GM12878 (cell line): Measurements from ENCODE around the gene HTRA2. TPM values are rescaled to one million over a fixed set of nuclear protein-coding genes. Genes with fewer than 3 reads are reported as not detected.

ENCODE experiments used
- MYC ChIP-seq: IDR thresholded peaks from 2 replicates; pipeline ENCODE4 v1.6.1; 2011; ENCODE audit warnings: mild to moderate bottlenecking, low read length, moderate library complexity, inconsistent platforms; ENCODE audit not compliant: insufficient read depth, insufficient replicate concordance, insufficient read length, severe bottlenecking
- NFIC ChIP-seq: IDR thresholded peaks from 2 replicates; pipeline ENCODE4 v1.6.1; 2012; ENCODE audit warnings: low read depth, mild to moderate bottlenecking, inconsistent platforms, low read length, moderate library complexity
- PAX8 ChIP-seq: fragments of 450-650 bp; IDR thresholded peaks from 2 replicates; pipeline ENCODE4 v1.6.1; 2017; ENCODE audit warnings: mild to moderate bottlenecking, moderate library complexity
- RB1 ChIP-seq: fragments of 450-650 bp; formaldehyde crosslinking; IDR thresholded peaks from 2 replicates; pipeline ENCODE4 v1.6.1; 2017; ENCODE audit warnings: mild to moderate bottlenecking, borderline replicate concordance
- RFX5 ChIP-seq: IDR thresholded peaks from 2 replicates; pipeline ENCODE4 v1.6.1; 2011; ENCODE audit warnings: low read depth, low read length, improper control_type of control experiment
- SIN3A ChIP-seq: IDR thresholded peaks from 2 replicates; pipeline ENCODE4 v1.6.1; 2012; ENCODE audit warnings: low read depth, low read length, improper control_type of control experiment
- SUZ12 ChIP-seq: fragments of 200-600 bp; sonication (generic); IDR thresholded peaks from one replicate; pipeline ENCODE4 v1.6.1; 2018; ENCODE audit warnings: antibody characterized with exemption, mild to moderate bottlenecking; ENCODE audit not compliant: unreplicated experiment
- polyA plus RNA-seq, 11 experiments: library from polyadenylated mRNA; depleted of rRNA in 4 of 11; unstranded in 6 of 11; stranded (reverse) in 5 of 11; fragments of >200 nt; fragmentation: Nextera tagmentation in 4 of 11; fragmentation: Illumina TruSeq in 1 of 11; extraction: Ambion mirVana in 4 of 11; extraction: Trizol in 1 of 11; gene quantifications; 1 replicate in 1 of 11; 2 replicates in 10 of 11; pipeline versions ENCODE4 v1.2.1 to v1.2.3, GENCODE V29; 2011 to 2016; ENCODE audit warnings: inconsistent platforms in 2 of 11, missing spikeins in 2 of 11, low read depth in 1 of 11
- total RNA-seq, 4 experiments: library from RNA; depleted of rRNA in 3 of 4; stranded (reverse); fragments of >200 nt in 3 of 4; fragmentation: Illumina TruSeq in 1 of 4; extraction: Trizol in 1 of 4; gene quantifications; 2 replicates each; pipeline versions ENCODE4 v1.2.1 to v1.2.3, GENCODE V29; 2013 to 2021
- TF ChIP-seq, protein P1 (sequence below): fragments of 450-650 bp; formaldehyde crosslinking; IDR thresholded peaks from 2 replicates; pipeline ENCODE4 v1.5.0; 2022; ENCODE audit warnings: mild to moderate bottlenecking, missing genetic modification characterization
- TF ChIP-seq, protein P2 (sequence below): fragments of 450-650 bp; formaldehyde crosslinking; IDR thresholded peaks from 2 replicates; pipeline ENCODE4 v1.4.0; 2022; ENCODE audit warnings: mild to moderate bottlenecking, moderate library complexity

The HTRA2 gene
- total and polyA plus RNA-seq, 10 of the 15 experiments (the other 5 are each of a cell fraction or from before 2014, with no cell fraction given): 42.3 to 73.9 (median 54.6) TPM

DNA sequence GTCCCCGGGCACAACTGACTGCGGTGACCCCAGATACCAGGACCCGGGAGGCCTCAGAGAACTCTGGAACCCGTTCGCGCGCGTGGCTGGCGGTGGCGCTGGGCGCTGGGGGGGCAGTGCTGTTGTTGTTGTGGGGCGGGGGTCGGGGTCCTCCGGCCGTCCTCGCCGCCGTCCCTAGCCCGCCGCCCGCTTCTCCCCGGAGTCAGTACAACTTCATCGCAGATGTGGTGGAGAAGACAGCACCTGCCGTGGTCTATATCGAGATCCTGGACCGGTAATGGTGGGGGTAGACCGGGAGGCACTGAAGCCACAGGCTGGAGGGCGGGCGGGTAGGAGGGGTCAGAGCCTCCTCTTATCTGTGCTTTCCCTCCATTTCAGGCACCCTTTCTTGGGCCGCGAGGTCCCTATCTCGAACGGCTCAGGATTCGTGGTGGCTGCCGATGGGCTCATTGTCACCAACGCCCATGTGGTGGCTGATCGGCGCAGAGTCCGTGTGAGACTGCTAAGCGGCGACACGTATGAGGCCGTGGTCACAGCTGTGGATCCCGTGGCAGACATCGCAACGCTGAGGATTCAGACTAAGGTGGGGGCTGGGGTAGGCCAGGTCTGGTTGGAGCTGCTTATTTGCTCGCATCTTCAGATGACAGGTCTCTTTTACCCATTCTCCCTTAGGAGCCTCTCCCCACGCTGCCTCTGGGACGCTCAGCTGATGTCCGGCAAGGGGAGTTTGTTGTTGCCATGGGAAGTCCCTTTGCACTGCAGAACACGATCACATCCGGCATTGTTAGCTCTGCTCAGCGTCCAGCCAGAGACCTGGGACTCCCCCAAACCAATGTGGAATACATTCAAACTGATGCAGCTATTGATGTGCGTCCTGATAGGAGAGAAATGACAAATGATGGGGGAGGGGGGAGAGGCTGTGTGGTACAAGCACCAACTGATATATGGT, 780 bp downstream of the HTRA2 start (continued):
- TF ChIP-seq, protein P1, sequence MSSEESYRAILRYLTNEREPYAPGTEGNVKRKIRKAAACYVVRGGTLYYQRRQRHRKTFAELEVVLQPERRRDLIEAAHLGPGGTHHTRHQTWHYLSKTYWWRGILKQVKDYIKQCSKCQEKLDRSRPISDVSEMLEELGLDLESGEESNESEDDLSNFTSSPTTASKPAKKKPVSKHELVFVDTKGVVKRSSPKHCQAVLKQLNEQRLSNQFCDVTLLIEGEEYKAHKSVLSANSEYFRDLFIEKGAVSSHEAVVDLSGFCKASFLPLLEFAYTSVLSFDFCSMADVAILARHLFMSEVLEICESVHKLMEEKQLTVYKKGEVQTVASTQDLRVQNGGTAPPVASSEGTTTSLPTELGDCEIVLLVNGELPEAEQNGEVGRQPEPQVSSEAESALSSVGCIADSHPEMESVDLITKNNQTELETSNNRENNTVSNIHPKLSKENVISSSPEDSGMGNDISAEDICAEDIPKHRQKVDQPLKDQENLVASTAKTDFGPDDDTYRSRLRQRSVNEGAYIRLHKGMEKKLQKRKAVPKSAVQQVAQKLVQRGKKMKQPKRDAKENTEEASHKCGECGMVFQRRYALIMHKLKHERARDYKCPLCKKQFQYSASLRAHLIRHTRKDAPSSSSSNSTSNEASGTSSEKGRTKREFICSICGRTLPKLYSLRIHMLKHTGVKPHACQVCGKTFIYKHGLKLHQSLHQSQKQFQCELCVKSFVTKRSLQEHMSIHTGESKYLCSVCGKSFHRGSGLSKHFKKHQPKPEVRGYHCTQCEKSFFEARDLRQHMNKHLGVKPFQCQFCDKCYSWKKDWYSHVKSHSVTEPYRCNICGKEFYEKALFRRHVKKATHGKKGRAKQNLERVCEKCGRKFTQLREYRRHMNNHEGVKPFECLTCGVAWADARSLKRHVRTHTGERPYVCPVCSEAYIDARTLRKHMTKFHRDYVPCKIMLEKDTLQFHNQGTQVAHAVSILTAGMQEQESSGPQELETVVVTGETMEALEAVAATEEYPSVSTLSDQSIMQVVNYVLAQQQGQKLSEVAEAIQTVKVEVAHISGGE (CRISPR knock-in tag): no peak
- no peak for TF ChIP-seq NFIC
- no peak for TF ChIP-seq MYC
- peak; percentile 93 for TF ChIP-seq SIN3A
- no peak for TF ChIP-seq SUZ12
- TF ChIP-seq RB1: peak; percentile 68; the same call in 1 of the 2 replicates
- 0 out of 2 replicates have a peak, but pooled peaks have one; percentile 29 for TF ChIP-seq RFX5
- TF ChIP-seq, protein P2, sequence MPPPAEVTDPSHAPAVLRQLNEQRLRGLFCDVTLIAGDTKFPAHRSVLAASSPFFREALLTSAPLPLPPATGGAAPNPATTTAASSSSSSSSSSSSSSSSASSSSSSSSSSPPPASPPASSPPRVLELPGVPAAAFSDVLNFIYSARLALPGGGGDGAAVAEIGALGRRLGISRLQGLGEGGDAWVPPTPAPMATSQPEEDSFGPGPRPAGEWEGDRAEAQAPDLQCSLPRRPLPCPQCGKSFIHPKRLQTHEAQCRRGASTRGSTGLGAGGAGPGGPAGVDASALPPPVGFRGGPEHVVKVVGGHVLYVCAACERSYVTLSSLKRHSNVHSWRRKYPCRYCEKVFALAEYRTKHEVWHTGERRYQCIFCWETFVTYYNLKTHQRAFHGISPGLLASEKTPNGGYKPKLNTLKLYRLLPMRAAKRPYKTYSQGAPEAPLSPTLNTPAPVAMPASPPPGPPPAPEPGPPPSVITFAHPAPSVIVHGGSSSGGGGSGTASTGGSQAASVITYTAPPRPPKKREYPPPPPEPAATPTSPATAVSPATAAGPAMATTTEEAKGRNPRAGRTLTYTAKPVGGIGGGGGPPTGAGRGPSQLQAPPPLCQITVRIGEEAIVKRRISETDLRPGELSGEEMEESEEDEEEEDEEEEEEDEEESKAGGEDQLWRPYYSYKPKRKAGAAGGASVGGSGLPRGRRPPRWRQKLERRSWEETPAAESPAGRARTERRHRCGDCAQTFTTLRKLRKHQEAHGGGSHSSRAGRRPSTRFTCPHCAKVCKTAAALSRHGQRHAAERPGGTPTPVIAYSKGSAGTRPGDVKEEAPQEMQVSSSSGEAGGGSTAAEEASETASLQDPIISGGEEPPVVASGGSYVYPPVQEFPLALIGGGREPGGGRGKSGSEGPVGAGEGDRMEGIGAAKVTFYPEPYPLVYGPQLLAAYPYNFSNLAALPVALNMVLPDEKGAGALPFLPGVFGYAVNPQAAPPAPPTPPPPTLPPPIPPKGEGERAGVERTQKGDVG: no peak
- TF ChIP-seq PAX8: no peak
